CD1c-positive myeloid dendritic cell (primary cell): ENCODE data around the gene UTS2B.

Source experiments
- DNase-seq: peaks from one replicate; pipeline ENCODE4 v3.0.0-alpha.2; 2016; ENCODE audit errors: extremely low spot score

Gene UTS2B

DNA sequence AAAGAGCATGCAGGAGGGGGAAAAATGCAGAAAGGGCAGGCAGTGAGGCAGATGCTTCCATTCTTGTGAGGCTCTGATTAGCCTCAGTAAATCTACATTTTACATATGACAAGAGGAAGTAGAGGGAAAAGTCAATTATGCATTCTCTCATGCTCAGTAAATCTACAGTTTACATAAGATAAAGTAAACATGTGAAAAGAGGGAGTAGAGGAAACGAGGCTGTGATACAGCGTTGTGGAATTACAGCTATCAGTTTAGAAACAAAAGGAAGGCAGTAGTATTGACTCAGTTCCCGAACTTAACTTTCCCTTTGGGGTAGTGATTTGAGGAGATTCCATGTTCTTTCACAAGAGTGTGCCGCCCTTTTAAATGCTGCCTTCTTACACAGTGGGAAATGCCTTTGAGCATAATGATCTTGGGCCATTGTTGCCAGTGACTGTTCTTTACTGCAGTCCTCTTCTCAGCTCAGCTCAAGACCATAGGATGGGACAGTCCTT, 92.0 kb downstream of the UTS2B start:
- DNase-seq, result no peak

DNA sequence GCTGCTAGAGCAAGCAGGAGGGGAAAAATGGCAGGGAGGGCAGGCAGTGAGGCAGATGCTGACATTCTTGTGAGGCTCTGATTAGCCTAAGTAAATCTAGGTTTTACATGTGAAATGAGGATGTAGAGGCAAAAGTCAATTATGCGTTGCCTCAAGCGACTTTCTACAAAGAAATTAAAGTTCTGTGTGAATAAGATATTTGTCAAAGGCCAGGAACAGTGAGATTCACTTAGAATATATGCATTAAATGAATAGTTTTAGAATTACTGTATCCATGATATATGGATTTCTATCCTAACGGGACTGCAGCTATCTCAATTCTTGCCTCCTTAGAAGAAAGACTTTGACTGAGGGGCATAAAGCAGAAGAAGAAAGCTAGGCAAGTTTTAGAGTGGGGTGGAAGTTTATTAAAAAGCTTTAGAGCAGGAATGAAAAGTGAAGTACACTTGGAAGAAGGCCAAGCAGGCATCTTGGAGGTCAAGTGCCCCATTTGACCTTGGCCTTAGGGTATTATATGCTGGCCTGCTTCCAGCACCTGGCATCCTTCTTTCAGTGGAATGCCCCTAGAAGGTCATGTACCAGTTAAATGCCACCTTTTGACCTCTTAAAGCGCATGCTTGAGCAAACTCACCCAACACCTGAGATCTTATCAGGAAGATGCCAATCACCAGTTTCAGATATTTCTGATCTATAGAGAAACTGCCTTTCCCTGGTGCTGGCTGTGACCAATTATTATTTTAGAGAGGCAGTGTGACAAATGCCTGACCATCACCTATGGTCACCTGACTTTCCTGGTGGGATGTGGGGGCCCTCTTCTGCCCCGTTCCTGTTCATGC, 93.1 kb downstream of the UTS2B start:
- DNase-seq, result no peak

DNA sequence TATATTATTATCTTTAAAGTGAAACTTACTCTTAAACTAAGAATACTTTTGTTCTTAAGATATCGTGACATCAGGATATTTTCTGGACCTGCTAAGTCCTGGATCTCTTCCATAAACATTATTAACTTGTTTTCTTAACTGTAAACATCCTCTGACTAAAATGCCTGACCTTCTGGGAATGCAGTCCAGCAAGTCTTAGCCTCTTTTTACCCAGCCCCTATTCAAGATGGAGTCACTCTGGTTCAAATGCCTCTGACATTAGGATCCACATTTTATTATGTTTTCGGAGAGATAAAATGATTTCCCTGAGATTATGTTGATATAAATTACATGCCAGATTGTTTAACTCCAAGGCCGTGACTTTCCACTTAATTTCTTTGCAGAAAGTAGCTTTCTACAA, 93.7 kb downstream of the UTS2B start:
- DNase-seq, result no peak

DNA sequence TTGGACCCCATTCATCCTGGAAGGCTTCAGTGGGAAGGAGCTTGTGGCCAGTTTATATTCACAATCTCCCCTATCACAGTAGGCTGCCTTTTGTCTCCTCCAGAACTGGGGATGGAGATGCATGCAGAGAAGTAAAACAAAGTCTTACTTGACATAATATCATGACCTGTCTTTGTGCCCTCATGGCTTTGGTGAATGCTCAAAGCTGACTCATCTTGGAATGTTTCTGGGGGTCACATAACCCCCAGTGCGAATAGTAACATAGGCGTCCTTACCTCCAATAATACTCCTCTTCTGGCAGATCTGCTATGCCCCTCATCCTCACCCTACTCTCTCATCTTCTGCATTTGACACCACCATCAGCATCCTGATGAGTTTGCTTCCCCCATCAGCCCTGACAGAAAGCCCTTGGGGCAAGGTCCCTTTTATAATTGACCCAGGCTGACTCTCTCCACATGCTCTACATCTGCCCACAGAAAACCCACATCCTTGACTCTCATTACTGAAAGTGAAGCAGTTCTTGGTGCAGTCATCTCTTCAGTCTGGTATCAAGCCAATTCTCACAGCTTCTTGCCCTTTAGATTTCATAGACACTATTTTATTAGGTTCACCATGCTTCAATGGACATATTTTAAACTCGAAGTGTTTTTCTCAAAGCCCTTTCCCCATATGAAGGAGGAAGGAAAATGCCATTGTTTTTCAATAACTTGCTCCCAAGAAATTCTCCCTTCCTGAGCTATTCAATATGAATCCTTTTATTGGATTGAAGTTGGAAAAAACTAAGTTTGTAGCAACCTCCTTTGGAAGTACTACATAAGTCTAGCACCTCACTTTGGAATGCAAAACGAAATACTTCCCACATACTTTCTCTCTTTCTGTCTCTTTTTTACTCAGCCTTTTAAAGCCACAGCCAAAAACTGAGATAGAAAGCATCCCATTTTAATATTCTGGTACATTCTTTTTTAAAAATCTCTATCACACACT, 94.7 kb downstream of the UTS2B start:
- DNase-seq, result no peak

DNA sequence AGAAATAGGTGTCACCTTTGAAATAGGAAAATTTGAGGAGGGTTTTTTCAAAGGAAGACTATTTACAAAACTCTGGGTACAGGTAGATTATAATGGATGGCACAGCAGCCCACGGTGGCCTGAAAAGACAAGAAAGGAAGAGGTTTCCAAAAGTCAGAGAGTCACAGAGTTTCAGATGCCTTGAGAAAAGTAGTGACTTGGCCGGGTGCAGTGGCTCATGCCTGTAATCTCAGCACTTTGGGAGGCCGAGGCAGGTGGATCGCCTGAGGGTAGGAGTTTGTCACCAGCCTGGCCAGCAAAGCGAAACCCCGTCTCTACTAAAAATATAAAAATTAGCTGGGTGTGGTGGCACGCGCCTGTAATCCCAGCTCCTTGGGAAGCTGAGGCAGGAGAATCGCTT, 96.1 kb downstream of the UTS2B start:
- DNase-seq, result no peak

DNA sequence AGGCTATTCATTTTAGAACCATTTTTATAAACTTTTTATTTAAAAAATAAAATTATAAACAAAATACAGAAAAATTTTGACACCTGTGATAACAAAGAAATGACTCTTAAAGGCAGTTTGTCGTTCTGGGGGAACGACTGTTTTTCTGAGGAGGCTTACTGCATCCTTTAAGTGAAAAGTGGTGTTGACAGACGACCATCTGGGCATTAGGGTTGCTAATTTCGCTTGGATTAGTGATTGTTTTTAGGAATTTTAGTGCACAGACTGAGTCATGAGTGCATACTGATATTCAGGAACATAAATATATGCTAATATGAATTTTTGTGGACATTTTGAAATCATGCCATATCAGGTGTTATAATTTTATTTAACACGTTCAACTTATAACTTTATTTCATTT, 102.8 kb downstream of the UTS2B start:
- no peak for DNase-seq

DNA sequence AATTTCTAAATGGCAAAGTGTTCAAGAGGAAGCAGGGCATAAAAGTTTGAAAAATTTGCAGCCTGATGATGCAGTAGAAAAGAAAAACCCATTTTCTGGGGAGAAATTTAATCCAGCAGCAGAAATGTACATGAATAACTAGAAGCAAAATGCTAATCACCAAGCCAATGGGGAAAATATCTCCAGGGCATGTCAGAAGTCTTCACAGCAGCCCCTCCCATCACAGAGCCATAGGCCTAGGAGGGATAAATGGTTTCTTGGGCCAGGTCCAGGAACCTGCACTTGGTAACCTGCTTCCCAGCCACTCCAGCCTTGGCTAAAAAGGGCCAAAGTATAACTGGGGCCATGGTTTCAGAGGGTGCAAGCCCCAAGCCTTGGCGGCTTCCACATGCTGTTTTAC, 108.7 kb downstream of the UTS2B start:
- no peak for DNase-seq

DNA sequence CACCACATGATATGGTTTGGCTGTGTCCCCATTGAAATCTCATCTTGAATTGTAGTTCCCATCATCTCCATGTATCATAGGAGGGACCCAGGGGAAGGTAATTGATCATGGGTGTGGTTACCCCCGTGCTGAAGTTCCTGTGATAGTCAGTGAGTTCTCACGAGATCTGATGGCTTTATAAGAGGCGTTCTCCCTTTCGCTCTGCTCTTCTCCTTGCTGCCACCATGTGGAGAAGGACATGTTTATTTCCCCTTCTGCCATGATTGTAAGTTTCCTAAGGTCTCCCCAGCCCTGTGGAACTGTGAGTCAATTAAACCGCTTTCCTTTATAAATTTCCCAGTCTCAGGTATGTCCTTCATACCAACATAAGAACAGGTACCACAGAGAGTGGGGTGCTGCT, 109.4 kb downstream of the UTS2B start:
- DNase-seq, result no peak

DNA sequence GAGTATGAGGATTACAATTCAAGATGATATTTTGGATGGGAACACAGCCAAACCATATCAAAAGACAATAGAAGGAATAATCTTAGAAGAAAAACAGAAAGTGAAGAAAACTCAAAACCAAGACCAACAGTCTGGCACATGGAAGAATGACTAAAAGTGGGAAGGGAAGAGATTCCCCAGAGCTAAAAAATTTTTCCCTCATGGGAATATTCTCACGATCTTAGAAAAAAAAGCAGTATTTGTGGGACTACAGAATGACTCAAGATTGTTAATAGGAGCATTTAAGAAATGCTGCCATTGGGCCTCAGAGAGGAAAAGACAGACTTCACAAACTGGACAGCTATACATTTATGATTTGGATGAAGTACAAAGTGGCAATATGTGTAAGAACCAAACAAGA, 113.0 kb downstream of the UTS2B start:
- no peak for DNase-seq
